WTC11 (cell line): ENCODE results near the gene SBF2. TPM values are rescaled to one million over a fixed set of nuclear protein-coding genes. Genes with fewer than 3 reads are reported as not detected.

Experiments used
- ATAC-seq: fragments of 200-7000 bp; cut with Tn5 transposase; 2 replicates; pipeline ENCODE4 v1.10.0; 2021; ENCODE audit warnings: mild to moderate bottlenecking, moderate library complexity
- CTCF ChIA-PET: fragments of 300-600 bp; sonication (Branson Sonifier 250); formaldehyde crosslinking; loops from one replicate; lab custom pipeline; 2021; ENCODE audit warnings: antibody characterized with exemption; lab: Charles Lee
- POLR2A ChIA-PET: fragments of 350-600 bp; sonication (Branson Sonifier 250); formaldehyde crosslinking; loops from one replicate; lab custom pipeline; 2021; ENCODE audit warnings: antibody characterized with exemption; lab: Charles Lee
- DNase-seq: peaks from one replicate; pipeline ENCODE4 v3.0.0; 2021; ENCODE audit warnings: low spot score
- H3K27ac Mint-ChIP-seq: 2 replicates; pipeline ENCODE4 v1.8.0; 2021; ENCODE audit warnings: mixed read lengths
- H3K27me3 Mint-ChIP-seq: 2 replicates; pipeline ENCODE4 v1.8.0; 2021; ENCODE audit warnings: low read depth, mild to moderate bottlenecking, moderate library complexity, mixed read lengths
- H3K36me3 Mint-ChIP-seq: 2 replicates; pipeline ENCODE4 v1.8.0; 2021; ENCODE audit warnings: mixed read lengths
- H3K4me1 Mint-ChIP-seq: 2 replicates; pipeline ENCODE4 v1.8.0; 2022; ENCODE audit warnings: mixed read lengths
- H3K4me3 Mint-ChIP-seq: 2 replicates; pipeline ENCODE4 v1.8.0; 2021; ENCODE audit warnings: mild to moderate bottlenecking, moderate library complexity, mixed read lengths
- H3K9me3 Mint-ChIP-seq: 2 replicates; pipeline ENCODE4 v1.8.0; 2021; ENCODE audit warnings: mixed read lengths
- ATF1 ChIP-seq: sonication (generic); formaldehyde crosslinking; IDR thresholded peaks from 2 replicates; pipeline ENCODE4 v1.8.1; 2023; ENCODE audit warnings: mild to moderate bottlenecking, moderate library complexity, missing genetic modification reagents
- E2F1 ChIP-seq: sonication (generic); formaldehyde crosslinking; IDR thresholded peaks from 2 replicates; pipeline ENCODE4 v1.8.0; 2022; ENCODE audit warnings: mild to moderate bottlenecking, missing genetic modification reagents
- E2F4 ChIP-seq: sonication (generic); formaldehyde crosslinking; IDR thresholded peaks from 2 replicates; pipeline ENCODE4 v1.8.1; 2022; ENCODE audit warnings: low read depth, mild to moderate bottlenecking, moderate library complexity, missing genetic modification reagents, borderline replicate concordance
- ESRRA ChIP-seq: sonication (generic); formaldehyde crosslinking; IDR thresholded peaks from 2 replicates; pipeline ENCODE4 v1.8.1; 2022; ENCODE audit warnings: mild to moderate bottlenecking, missing genetic modification reagents, borderline replicate concordance
- MAX ChIP-seq: sonication (generic); formaldehyde crosslinking; IDR thresholded peaks from 2 replicates; pipeline ENCODE4 v1.8.0; 2022; ENCODE audit warnings: mild to moderate bottlenecking, missing genetic modification reagents
- SMAD3 ChIP-seq: sonication (generic); formaldehyde crosslinking; IDR thresholded peaks from 2 replicates; pipeline ENCODE4 v1.8.0; 2022; ENCODE audit warnings: missing genetic modification reagents, mild to moderate bottlenecking, borderline replicate concordance
- SOX15 ChIP-seq: fragments of 250-450 bp; sonication (Bioruptor Pico); IDR thresholded peaks from 2 replicates; pipeline ENCODE4 v1.9.0; 2021; ENCODE audit warnings: mild to moderate bottlenecking
- TCF7 ChIP-seq: sonication (generic); formaldehyde crosslinking; IDR thresholded peaks from 2 replicates; pipeline ENCODE4 v1.8.0; 2022; ENCODE audit warnings: mild to moderate bottlenecking, low read depth, missing genetic modification reagents, moderate library complexity
- ZNF121 ChIP-seq: sonication (generic); formaldehyde crosslinking; IDR thresholded peaks from 2 replicates; pipeline ENCODE4 v1.8.0; 2023; ENCODE audit warnings: missing genetic modification reagents
- ZNF396 ChIP-seq: fragments of 250-450 bp; sonication (Bioruptor Pico); IDR thresholded peaks from 2 replicates; pipeline ENCODE4 v1.8.0; 2021; ENCODE audit warnings: mild to moderate bottlenecking, moderate library complexity, borderline replicate concordance
- total RNA-seq: library from RNA; stranded (reverse); gene quantifications from 3 replicates; pipeline ENCODE4 v1.2.3, GENCODE V29; 2021
- TF ChIP-seq, protein P1 (sequence below): sonication (generic); formaldehyde crosslinking; conservative IDR thresholded peaks from 2 replicates; pipeline ENCODE4 v1.8.1; 2022; ENCODE audit warnings: mild to moderate bottlenecking, missing genetic modification reagents
- TF ChIP-seq, protein P2 (sequence below): sonication (generic); formaldehyde crosslinking; IDR thresholded peaks from 2 replicates; pipeline ENCODE4 v1.8.0; 2023; ENCODE audit warnings: mild to moderate bottlenecking, missing genetic modification reagents
- TF ChIP-seq, protein P3 (sequence below): sonication (generic); formaldehyde crosslinking; IDR thresholded peaks from 2 replicates; pipeline ENCODE4 v1.8.1; 2023; ENCODE audit warnings: mild to moderate bottlenecking, missing genetic modification reagents

SBF2 gene
- total RNA-seq, 1 experiment from 2014 or later: 47.6 TPM

DNA sequence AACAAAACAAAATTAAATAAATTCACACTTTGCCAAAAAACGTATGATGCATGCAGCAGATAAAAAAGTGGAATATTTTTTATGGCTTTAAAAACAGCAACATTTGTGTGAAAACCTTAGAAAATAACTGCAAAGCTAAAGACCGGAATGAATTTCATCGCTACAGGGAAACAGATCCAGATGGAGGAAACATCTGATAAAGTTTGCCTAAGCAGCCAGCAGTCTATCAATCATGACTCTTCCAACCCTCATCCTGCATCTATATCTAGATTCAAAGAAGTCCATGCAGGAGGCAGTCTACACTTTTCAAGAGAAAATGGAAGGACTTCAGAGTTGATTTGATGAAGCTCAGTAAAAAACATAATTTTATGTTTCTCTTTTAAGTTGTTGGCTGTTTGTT is 503.3 kb downstream of the SBF2 start (continued):
- TF ChIP-seq, protein P1, sequence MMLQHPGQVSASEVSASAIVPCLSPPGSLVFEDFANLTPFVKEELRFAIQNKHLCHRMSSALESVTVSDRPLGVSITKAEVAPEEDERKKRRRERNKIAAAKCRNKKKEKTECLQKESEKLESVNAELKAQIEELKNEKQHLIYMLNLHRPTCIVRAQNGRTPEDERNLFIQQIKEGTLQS (CRISPR knock-in tag): no peak
- TF ChIP-seq E2F1 (CRISPR knock-in tag): no peak

DNA sequence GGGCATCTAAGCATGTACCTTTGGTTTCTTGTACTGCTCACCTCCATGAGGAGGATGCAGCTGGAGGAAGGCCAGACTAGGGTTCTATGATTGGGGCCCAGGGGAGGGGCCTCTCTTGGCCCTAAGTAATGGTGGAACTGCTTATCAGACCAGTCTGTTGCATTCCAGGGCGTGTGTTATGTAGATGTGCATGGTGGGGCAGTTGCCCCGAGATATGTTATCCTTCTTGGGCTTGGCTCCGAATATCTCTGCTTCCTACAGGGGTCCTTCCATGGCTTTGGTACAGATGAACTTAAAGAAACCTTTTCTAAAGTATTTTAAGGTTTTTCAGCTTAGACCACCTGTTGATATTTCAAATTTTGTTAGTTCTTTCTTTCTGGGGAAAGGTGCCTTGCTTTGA is 504.1 kb downstream of the SBF2 start:
- Mint-ChIP-seq H3K4me1 (no peaks in the 10 kb centered on the region), H3K27ac (no peak overlapping the region), H3K9me3 (no peaks in the 10 kb centered on the region), H3K27me3 (no peaks in the 10 kb centered on the region), H3K4me3 (no peak overlapping the region), H3K36me3 (peaks cover 22% of the 10 kb centered on the region)
- DNase-seq (no peak), ATAC-seq (no peak)
- CTCF ChIA-PET: no interaction called here
- no peak for TF ChIP-seq E2F4 (CRISPR knock-in tag)
- no peak for TF ChIP-seq SMAD3 (CRISPR knock-in tag)
- no peak for TF ChIP-seq ESRRA (CRISPR knock-in tag)
- POLR2A ChIA-PET: no interaction called here

GRCh38 chr11:9787981-9788521 is 506.0 kb downstream of the SBF2 start:
- POLR2A ChIA-PET: interaction anchor here (0.5 to 0.6 kb wide), 2 partner anchors 15 to 191 kb away, joined by 3 read pairs; no protein-coding TSS in a partner anchor
- DNase-seq (no peak), ATAC-seq (no peak)
- Mint-ChIP-seq H3K9me3 (no peaks in the 10 kb centered on the region), H3K27ac (no peak overlapping the region), H3K27me3 (no peaks in the 10 kb centered on the region), H3K36me3 (peaks cover 23% of the 10 kb centered on the region), H3K4me3 (no peak overlapping the region), H3K4me1 (no peaks in the 10 kb centered on the region)
- CTCF ChIA-PET: interaction anchor here (0.5 kb wide), 1 partner anchor 100 kb away, joined by 4 read pairs; no protein-coding TSS in a partner anchor
- TF ChIP-seq, protein P2, sequence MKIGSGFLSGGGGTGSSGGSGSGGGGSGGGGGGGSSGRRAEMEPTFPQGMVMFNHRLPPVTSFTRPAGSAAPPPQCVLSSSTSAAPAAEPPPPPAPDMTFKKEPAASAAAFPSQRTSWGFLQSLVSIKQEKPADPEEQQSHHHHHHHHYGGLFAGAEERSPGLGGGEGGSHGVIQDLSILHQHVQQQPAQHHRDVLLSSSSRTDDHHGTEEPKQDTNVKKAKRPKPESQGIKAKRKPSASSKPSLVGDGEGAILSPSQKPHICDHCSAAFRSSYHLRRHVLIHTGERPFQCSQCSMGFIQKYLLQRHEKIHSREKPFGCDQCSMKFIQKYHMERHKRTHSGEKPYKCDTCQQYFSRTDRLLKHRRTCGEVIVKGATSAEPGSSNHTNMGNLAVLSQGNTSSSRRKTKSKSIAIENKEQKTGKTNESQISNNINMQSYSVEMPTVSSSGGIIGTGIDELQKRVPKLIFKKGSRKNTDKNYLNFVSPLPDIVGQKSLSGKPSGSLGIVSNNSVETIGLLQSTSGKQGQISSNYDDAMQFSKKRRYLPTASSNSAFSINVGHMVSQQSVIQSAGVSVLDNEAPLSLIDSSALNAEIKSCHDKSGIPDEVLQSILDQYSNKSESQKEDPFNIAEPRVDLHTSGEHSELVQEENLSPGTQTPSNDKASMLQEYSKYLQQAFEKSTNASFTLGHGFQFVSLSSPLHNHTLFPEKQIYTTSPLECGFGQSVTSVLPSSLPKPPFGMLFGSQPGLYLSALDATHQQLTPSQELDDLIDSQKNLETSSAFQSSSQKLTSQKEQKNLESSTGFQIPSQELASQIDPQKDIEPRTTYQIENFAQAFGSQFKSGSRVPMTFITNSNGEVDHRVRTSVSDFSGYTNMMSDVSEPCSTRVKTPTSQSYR (CRISPR knock-in tag): no peak
- TF ChIP-seq ATF1 (CRISPR knock-in tag) (no peak), TCF7 (CRISPR knock-in tag) (no peak), SOX15 (CRISPR knock-in tag) (no peak), MAX (CRISPR knock-in tag) (no peak), ZNF121 (CRISPR knock-in tag) (no peak), ZNF396 (CRISPR knock-in tag) (no peak)
- TF ChIP-seq, protein P3, sequence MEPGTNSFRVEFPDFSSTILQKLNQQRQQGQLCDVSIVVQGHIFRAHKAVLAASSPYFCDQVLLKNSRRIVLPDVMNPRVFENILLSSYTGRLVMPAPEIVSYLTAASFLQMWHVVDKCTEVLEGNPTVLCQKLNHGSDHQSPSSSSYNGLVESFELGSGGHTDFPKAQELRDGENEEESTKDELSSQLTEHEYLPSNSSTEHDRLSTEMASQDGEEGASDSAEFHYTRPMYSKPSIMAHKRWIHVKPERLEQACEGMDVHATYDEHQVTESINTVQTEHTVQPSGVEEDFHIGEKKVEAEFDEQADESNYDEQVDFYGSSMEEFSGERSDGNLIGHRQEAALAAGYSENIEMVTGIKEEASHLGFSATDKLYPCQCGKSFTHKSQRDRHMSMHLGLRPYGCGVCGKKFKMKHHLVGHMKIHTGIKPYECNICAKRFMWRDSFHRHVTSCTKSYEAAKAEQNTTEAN (CRISPR knock-in tag): no peak
